Activated CD4-positive, alpha-beta T cell treated with anti-CD3 and anti-CD28 coated beads, Interleukin-2, amount 50 U/mL, for 24 hours (primary cell): ENCODE results near the gene TENT5A.

Experiments used
- DNase-seq, 2 donors: peaks; one replicate each; pipeline ENCODE4 v3.0.0-alpha.2; 2020; ENCODE audit warnings: low read depth in 1 of 2, low spot score in 1 of 2

The TENT5A gene

DNA sequence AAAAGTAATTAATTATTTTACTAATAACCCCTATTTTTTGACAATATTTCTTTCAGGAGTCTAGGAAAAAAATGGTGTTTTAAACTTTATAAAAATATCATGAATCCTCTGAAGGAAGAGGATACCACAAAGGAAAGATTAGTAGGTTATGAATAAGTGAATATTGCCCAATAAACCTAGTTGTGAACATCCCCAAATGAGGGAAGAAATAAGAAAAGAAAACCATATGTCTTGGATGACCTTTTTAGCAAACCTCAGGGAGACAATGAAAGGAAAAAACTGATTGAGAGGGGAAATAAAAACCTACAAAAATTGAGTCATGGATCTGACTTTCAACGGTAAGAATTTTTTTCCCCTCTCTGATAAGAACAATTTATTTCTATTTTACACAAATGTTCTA lies 34.4 kb downstream of the TENT5A start:
- DNase-seq: no peak

GRCh38 chr6:81714684-81715083 lies 37.8 kb downstream of the TENT5A start:
- DNase-seq: no peak

DNA sequence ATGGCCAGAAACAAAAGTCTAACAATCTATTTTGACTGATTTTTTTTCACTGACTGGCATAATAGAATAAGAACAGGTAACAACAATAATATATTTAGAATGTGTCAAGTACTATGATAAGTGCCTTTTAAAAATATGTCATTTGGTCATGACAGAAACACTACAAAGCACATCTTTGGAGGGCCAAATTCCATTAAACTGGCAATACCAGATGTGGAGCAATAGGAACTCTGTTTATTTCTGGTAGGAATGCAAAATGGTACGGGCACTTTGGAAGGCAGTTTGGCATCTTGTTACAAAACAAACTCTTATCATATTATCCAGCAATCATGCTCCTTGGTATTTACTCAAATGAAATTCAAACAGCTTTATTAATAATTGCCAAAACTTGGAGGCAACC lies 39.3 kb downstream of the TENT5A start:
- DNase-seq: no peak

DNA sequence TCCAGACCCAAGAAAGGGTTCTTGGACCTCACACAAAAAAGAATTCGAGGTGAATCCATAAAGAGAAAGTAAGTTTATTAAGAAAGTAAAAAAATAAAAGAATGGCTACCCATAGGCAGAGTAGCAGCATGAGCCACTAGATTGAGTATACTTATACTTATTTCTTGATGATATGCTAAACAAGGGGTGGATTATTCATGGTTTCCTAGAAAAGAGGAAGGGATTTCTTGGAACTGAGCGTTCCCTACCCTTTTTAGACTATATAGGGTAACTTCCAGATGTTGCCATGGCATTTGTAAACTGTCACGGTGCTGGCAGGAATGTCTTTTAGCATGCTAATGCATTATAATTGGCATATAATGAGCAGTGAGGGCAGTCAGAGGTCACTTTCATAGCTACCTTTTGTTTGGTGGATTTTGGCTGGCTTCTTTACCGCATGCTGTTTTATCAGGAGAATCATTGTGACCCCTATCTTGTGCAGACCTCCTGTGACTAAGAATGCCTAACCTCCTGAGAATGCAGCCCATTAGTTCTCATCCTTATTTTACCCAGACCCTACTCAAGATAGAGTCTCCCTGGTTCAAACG lies 44.3 kb downstream of the TENT5A start:
- DNase-seq: no peak

DNA sequence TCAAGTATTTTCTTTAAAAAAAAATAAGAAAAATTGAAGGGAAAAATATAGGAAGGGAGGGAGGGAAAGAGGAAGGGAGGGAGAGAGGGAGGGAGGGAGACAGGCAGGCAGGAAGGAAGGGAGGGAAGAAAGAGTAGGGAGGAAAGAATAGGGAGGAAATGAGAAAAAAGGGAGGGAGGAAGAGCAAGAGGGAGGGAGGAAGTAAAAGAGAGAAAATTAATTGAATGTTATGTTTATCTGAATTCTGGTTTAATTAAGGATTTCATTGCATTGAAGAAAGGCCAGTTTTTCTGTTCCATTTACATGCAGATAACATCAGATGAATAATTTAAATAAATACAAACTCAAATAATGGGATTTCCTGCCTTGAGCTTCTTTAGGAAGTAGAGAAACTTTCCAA lies 47.8 kb downstream of the TENT5A start:
- DNase-seq: no peak

DNA sequence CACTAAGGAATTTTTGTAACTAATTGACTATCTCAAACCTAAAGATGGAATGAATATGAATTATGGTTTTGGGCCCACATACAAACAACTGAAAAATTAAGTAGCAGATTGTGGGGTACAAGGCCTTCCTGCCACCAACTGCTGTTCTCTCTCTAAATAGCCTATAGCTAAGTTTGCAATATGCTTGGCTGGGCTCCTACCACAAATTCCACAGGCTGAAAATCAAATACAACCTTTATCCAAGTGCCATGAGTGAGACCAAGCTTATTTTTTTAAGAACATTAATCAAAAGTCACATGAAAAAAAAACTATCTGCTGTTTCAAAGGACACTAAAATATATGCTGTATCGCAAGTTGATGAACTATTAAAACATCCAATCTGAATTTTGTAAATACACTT lies 52.1 kb downstream of the TENT5A start:
- DNase-seq: no peak

DNA sequence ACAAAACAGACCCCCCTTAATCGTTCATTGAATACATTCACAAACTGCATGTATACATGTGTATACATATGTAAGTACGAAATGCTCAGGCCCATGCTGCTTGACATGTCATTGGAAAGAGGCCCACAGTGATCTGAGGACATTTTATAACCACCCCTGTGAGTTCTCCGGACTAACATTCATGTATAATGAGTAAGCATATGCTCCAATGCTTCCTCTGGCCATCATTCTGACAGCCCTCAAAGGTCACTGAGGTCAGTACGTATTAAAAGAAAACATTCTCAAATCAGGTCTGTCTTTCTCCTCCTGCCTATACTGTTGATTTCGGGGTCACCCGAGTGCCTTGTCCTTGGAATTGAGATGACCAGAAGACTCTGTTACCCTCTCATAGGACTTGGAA lies 54.9 kb downstream of the TENT5A start:
- no peak for DNase-seq

DNA sequence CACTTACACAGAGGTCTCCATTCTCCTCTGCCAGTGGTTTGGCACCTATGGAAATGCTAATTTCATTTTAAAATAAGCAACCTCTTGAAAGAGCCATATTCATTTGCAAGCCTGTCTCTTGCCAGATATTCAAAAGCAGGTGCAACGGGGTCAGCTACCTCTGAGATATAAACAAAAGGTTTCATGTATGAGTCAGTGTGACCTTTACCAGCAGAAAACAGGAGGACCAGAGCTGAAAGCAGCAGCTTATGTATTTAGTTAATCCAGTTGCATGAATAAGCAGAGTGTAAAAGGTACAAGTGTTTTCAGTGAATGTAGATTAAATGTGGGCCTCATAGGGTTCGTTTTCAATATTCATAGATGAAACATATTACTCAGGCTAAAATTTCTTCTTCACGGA lies 56.0 kb downstream of the TENT5A start:
- DNase-seq: no peak
